GM12864 (cell line): ENCODE measurements around the gene SCAI.
"Not testable (repeated sequence)": the region's sequence is repeated elsewhere in the genome, so short reads cannot be mapped to it uniquely, and the experiment has no call there.

ENCODE experiments used
- DNase-seq: peaks from one replicate; pipeline ENCODE4 v3.0.0-alpha.2; 2011; ENCODE audit warnings: low read depth
- H3K4me3 ChIP-seq: 2 replicates; pipeline ENCODE4 v1.5.1; 2011; ENCODE audit warnings: mild to moderate bottlenecking, low read depth, low read length, control low read depth
- CTCF ChIP-seq: IDR thresholded peaks from 2 replicates; pipeline ENCODE4 v1.5.1; 2011; ENCODE audit warnings: low read depth, mild to moderate bottlenecking, moderate library complexity, low read length, control low read depth, inconsistent platforms; ENCODE audit errors: missing control alignments

The SCAI gene

GRCh38 chr9:125085703-125086477 lies 57.4 kb downstream of the SCAI start:
- H3K4me3 ChIP-seq, result no peak overlapping the region
- DNase-seq, result no peak
- TF ChIP-seq CTCF, result no peak

- not testable (repeated sequence) for H3K4me3 ChIP-seq, DNase-seq
These were observed 61.1 kb downstream of the SCAI start for GRCh38 chr9:125082197-125082596.

GRCh38 chr9:125080797-125081196 lies 62.5 kb downstream of the SCAI start:
- not testable (repeated sequence) for H3K4me3 ChIP-seq, DNase-seq

GRCh38 chr9:125079931-125080330 lies 63.4 kb downstream of the SCAI start:
- H3K4me3 ChIP-seq, result no peak overlapping the region
- DNase-seq, result no peak
- TF ChIP-seq CTCF, result no peak

GRCh38 chr9:125075997-125076396 lies 67.3 kb downstream of the SCAI start:
- no peak for TF ChIP-seq CTCF
- no peak for DNase-seq
- H3K4me3 ChIP-seq, result no peak overlapping the region

- no peak overlapping the region for H3K4me3 ChIP-seq
- DNase-seq, result no peak
- no peak for TF ChIP-seq CTCF
These were observed 68.4 kb downstream of the SCAI start for GRCh38 chr9:125074976-125075375.

- TF ChIP-seq CTCF, result no peak
- no peak overlapping the region for H3K4me3 ChIP-seq
- no peak for DNase-seq
These were observed 76.3 kb downstream of the SCAI start for GRCh38 chr9:125066839-125067619.

- no peak overlapping the region for H3K4me3 ChIP-seq
- no peak for DNase-seq
- no peak for TF ChIP-seq CTCF
These were observed 81.9 kb downstream of the SCAI start for GRCh38 chr9:125061391-125061790.
